Suprapubic skin (tissue), 4 donors: Measurements from ENCODE around the gene PLB1.

Source experiments
- EP300 ChIP-seq: sonication (generic); formaldehyde crosslinking; IDR thresholded peaks from one replicate; pipeline ENCODE4 v1.6.1; 2017; ENCODE audit warnings: antibody characterized with exemption
- POLR2A ChIP-seq, 2 donors: fragments of 450-650 bp; IDR thresholded peaks; one replicate each; pipeline ENCODE4 v1.6.1; 2017; ENCODE audit warnings: antibody characterized with exemption in 2 of 2, mild to moderate bottlenecking in 2 of 2, moderate library complexity in 2 of 2
- POLR2AphosphoS5 ChIP-seq, 3 donors: sonication (generic); formaldehyde crosslinking; IDR thresholded peaks; one replicate each; pipeline ENCODE4 v1.6.1; 2017; ENCODE audit warnings: antibody characterized with exemption in 3 of 3
- TF ChIP-seq, protein P1 (sequence below), 2 donors: fragments of 200-600 bp in 1 of 2; fragments of 450-650 bp in 1 of 2; sonication (generic) in 1 of 2; IDR thresholded peaks; one replicate each; pipeline ENCODE4 v1.5.1; 2016 to 2019; ENCODE audit warnings: antibody characterized with exemption in 2 of 2, mild to moderate bottlenecking in 1 of 2, moderate library complexity in 1 of 2

DNA sequence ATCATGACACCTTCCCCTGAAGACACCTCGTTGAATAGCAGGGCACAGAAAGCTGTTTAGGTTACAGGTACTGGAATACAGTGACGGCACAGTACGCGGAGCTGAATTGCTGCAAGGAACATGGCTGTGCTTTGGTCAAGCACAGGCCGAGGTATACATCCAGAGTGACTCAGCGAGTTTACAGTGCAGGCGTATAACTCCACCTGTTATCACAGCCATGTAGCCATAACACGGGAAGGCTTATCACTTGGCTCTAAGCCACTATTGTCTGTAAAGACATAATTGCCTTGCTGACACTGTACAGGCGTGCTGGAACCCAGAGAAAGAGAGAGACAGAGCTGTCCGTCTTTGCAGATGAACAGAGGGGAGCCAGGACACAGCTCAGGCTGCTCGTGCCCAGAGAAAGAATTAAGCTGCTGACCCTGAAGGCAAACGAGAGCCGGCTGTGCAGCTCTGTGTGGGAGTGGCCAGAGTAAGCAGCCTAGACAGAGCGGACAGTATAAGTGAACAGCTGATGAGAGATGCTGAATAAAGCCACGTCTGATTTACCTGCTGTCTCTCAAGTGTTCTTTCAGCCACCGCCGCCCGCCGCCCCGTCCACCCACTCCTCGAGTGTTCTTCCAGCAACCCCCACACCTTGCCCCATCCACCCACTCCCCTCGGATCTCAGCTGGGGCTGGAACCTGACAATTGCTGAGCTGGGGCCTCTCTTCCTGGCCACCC lies 168.4 kb downstream of the PLB1 start:
- TF ChIP-seq POLR2A (IDR thresholded peaks at IDR 0.05) (no peak), EP300 (no peak), POLR2AphosphoS5 (IDR thresholded peaks at IDR 0.05) (no peak)
- TF ChIP-seq, protein P1, sequence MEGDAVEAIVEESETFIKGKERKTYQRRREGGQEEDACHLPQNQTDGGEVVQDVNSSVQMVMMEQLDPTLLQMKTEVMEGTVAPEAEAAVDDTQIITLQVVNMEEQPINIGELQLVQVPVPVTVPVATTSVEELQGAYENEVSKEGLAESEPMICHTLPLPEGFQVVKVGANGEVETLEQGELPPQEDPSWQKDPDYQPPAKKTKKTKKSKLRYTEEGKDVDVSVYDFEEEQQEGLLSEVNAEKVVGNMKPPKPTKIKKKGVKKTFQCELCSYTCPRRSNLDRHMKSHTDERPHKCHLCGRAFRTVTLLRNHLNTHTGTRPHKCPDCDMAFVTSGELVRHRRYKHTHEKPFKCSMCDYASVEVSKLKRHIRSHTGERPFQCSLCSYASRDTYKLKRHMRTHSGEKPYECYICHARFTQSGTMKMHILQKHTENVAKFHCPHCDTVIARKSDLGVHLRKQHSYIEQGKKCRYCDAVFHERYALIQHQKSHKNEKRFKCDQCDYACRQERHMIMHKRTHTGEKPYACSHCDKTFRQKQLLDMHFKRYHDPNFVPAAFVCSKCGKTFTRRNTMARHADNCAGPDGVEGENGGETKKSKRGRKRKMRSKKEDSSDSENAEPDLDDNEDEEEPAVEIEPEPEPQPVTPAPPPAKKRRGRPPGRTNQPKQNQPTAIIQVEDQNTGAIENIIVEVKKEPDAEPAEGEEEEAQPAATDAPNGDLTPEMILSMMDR (IDR thresholded peaks at IDR 0.05): no peak
